K562 (cell line): ENCODE data around the gene PTPRM. TPM values are rescaled to one million over a fixed set of nuclear protein-coding genes. Genes with fewer than 3 reads are reported as not detected.
A peak's percentile ranks its signal among the peaks of the same experiment; 100 is the strongest.

Experiments used
- ATAC-seq: fragments of 200-7000 bp; cut with Tn5 transposase; 3 replicates; pipeline ENCODE4 v1.9.1; 2020; ENCODE audit warnings: moderate library complexity
- BruUV-seq: library from RNA; stranded (reverse); fragments of 400-500 nt; replicated peaks from 2 replicates; lab custom pipeline; 2021; lab: Mats Ljungman, UMichigan
- CTCF ChIA-PET: fragments of 300-600 bp; formaldehyde crosslinking; extraction: SDS; loops from one replicate; lab custom pipeline; 2021; ENCODE audit warnings: low intra/inter-chr PET ratio; lab: Yijun Ruan, JAX
- POLR2A ChIA-PET: fragments of 300-600, 350-650 bp; sonication (Branson Sonifier 250); formaldehyde crosslinking; extraction: SDS; loops from one replicate; lab custom pipeline; 2021; ENCODE audit warnings: antibody characterized with exemption, inconsistent platforms; lab: Yijun Ruan, JAX
- DNase-seq, 4 experiments: peaks; one replicate each; pipeline versions ENCODE4 v3.0.0 to v3.0.0-alpha.2; 2011 to 2018; ENCODE audit warnings: low spot score in 3 of 4, mixed read lengths in 3 of 4; ENCODE audit errors: extremely low read depth in 1 of 4
- FAIRE-seq: peaks from 2 replicates; lab custom pipeline; 2011; peaks lifted over from hg19 to GRCh38; lab: Jason Lieb, UNC
- H2AFZ ChIP-seq: 2 replicates; pipeline ENCODE4 v1.6.0; 2011; ENCODE audit warnings: low read depth, low read length, control low read depth, inconsistent platforms
- H3K27ac ChIP-seq: fragments of 200-600 bp; 3 replicates; pipeline ENCODE4 v1.8.0; 2011; ENCODE audit warnings: low read depth, mild to moderate bottlenecking, control low read depth, inconsistent platforms, low read length, moderate library complexity, mixed read lengths; ENCODE audit errors: extremely low read depth
- H3K27me3 ChIP-seq, 2 experiments: fragments of 300-600 bp in 1 of 2; 2 replicates in 1 of 2; 3 replicates in 1 of 2; pipeline versions ENCODE4 v1.6.0 to v1.8.0; 2011; ENCODE audit warnings: inconsistent platforms in 2 of 2, low read length in 2 of 2, mild to moderate bottlenecking in 1 of 2, mixed read lengths in 1 of 2, moderate library complexity in 1 of 2; ENCODE audit not compliant: control insufficient read depth in 2 of 2, insufficient read depth in 2 of 2
- H3K36me3 ChIP-seq: fragments of 300-600 bp; 3 replicates; pipeline ENCODE4 v1.8.0; 2011; ENCODE audit warnings: mild to moderate bottlenecking, low read length, inconsistent platforms; ENCODE audit not compliant: control insufficient read depth, insufficient read depth
- H3K4me1 ChIP-seq, 2 experiments: fragments of 200-600 bp in 1 of 2; replicated peaks in 1 of 2; 2 replicates in 1 of 2; 3 replicates in 1 of 2; pipeline versions ENCODE4 v1.5.1 to v1.8.0; 2011; ENCODE audit warnings: inconsistent platforms in 2 of 2, low read length in 2 of 2, mild to moderate bottlenecking in 1 of 2, mixed read lengths in 1 of 2, moderate library complexity in 1 of 2; ENCODE audit not compliant: control insufficient read depth in 2 of 2, insufficient read depth in 2 of 2
- H3K4me2 ChIP-seq: 2 replicates; pipeline ENCODE4 v1.6.1; 2011; ENCODE audit warnings: low read length, control low read depth, inconsistent platforms, mixed read lengths; ENCODE audit not compliant: insufficient read depth
- H3K4me3 ChIP-seq: fragments of 200-600 bp; sonication (generic), shearing (Covaris generic); 2 replicates; pipeline ENCODE4 v1.5.1; 2016; ENCODE audit warnings: control low read depth, inconsistent platforms
- H3K79me2 ChIP-seq: fragments of 200-600 bp; 3 replicates; pipeline ENCODE4 v1.8.0; 2011; ENCODE audit warnings: low read length, inconsistent platforms; ENCODE audit not compliant: control insufficient read depth, insufficient read depth
- H3K9ac ChIP-seq, 2 experiments: 2 replicates each; pipeline versions ENCODE4 v1.6.0 to v1.6.1; 2011; ENCODE audit warnings: low read depth in 2 of 2, low read length in 2 of 2, control low read depth in 1 of 2, inconsistent platforms in 1 of 2, mild to moderate bottlenecking in 1 of 2, mixed read lengths in 1 of 2; ENCODE audit not compliant: insufficient read depth in 1 of 2
- H3K9me1 ChIP-seq: one replicate; pipeline ENCODE4 v1.6.0; 2011; ENCODE audit warnings: inconsistent platforms, mild to moderate bottlenecking, low read length, moderate library complexity; ENCODE audit not compliant: control insufficient read depth, insufficient read depth
- H3K9me3 ChIP-seq: replicated peaks from 2 replicates; pipeline ENCODE4 v1.5.1; 2011; ENCODE audit warnings: low read depth, low read length, inconsistent platforms; ENCODE audit not compliant: control insufficient read depth, insufficient read depth
- H4K20me1 ChIP-seq: replicated peaks from 2 replicates; pipeline ENCODE4 v1.6.1; 2011; ENCODE audit warnings: low read length, inconsistent platforms, mixed read lengths; ENCODE audit not compliant: control insufficient read depth, insufficient read depth
- RFX5 ChIP-seq: IDR thresholded peaks from 2 replicates; pipeline ENCODE4 v1.6.1; 2011; ENCODE audit warnings: low read depth, mild to moderate bottlenecking, improper control_type of control experiment, low read length
- SMARCC2 ChIP-seq: fragments of 450-650 bp; IDR thresholded peaks from 2 replicates; pipeline ENCODE4 v1.6.1; 2017; ENCODE audit warnings: antibody characterized with exemption, moderate library complexity, mild to moderate bottlenecking, low read depth
- TAF1 ChIP-seq: IDR thresholded peaks from 2 replicates; pipeline ENCODE4 v1.6.1; 2011; ENCODE audit warnings: mild to moderate bottlenecking, low read length, moderate library complexity; ENCODE audit not compliant: insufficient read depth, control insufficient read depth, severe bottlenecking; ENCODE audit errors: extremely low read depth
- TEAD2 ChIP-seq: fragments of 450-650 bp; IDR thresholded peaks from 2 replicates; pipeline ENCODE4 v1.6.1; 2016; ENCODE audit warnings: missing genetic modification characterization, control low read depth, missing compliant biosample characterization
- ZFP36 ChIP-seq: fragments of 150-350 bp; IDR thresholded peaks from 2 replicates; pipeline ENCODE4 v1.6.1; 2018; ENCODE audit warnings: low read length, low read depth; ENCODE audit not compliant: partially characterized antibody
- ZNF316 ChIP-seq: fragments of 450-650 bp; IDR thresholded peaks from 2 replicates; pipeline ENCODE4 v1.6.1; 2016
- WGBS: fragments of 100-300 bp; shearing (Covaris generic); methylation state at CpG from one replicate; pipeline ENCODE4 v1.1.6; 2016; ENCODE audit warnings: low coverage, mixed read lengths; ENCODE audit not compliant: insufficient coverage; ENCODE audit errors: missing lambda C conversion rate; 5-methylcytosine and 5-hydroxymethylcytosine counted together
- in situ Hi-C: fragments of 300-500 bp; cut with MboI; formaldehyde crosslinking; loops from 4 replicates; pipeline ENCODE4 v1.15.0; 2018; ENCODE audit warnings: inconsistent platforms, mixed read lengths
- intact Hi-C: fragments of 100-400 bp; cut with micrococcal nuclease; formaldehyde crosslinking; loops from 2 replicates; pipeline ENCODE4 v1.14.2; 2022
- polyA plus RNA-seq, 8 experiments: library from polyadenylated mRNA; depleted of rRNA in 4 of 8; stranded (reverse) in 5 of 8; unstranded in 3 of 8; fragments of >200 nt; fragmentation: Nextera tagmentation in 2 of 8; fragmentation: Illumina TruSeq in 1 of 8; extraction: Ambion mirVana in 2 of 8; extraction: Trizol in 1 of 8; gene quantifications; 2 replicates each; pipeline versions ENCODE4 v1.2.1 to v1.2.3, GENCODE V29; 2011 to 2014; ENCODE audit warnings: inconsistent platforms in 1 of 8, missing spikeins in 1 of 8
- total RNA-seq, 7 experiments: library from RNA; depleted of rRNA in 6 of 7; stranded (reverse); fragments of >200 nt in 6 of 7; fragmentation: Illumina TruSeq in 2 of 7; extraction: Trizol in 2 of 7; gene quantifications; 2 replicates each; pipeline versions ENCODE4 v1.2.1 to v1.2.3, GENCODE V29; 2011 to 2021; ENCODE audit warnings: low replicate concordance in 1 of 7

Gene PTPRM
- total and polyA plus RNA-seq, 9 of the 15 experiments (the other 6 are each of a cell fraction or from before 2014, with no cell fraction given), result 0.03 to 0.16 (median 0.08) TPM; not detected in 3

DNA sequence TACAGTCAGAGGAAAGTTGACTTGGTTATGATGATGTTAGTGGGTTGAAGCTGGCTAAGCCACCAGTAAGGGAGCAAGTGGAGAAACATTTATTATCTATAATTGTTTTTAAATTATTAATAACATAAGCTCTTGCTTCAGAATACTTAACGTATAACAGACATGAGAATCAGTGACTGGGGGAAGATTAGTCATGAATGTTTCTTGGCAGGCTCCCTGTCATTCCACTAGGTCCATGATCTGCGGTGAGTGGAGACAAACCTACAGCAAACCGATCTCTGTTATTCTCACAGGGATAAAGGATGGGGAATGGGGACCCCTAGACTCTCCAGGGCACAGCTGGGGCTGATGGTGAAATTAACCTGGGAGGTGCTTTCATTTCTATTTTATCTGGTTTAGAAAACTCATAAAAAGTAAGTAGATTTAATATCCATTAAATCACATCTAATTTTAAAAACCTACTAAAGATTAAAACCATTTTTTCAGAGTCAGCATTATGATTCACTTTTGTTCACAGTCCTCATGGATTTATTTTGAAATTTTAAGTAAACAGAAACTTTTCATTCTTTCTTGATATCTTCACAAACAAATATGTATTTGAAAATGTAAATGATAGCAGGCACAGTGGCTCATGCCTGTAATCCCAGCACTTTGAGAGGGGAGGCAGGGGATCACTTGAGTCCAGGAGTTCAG lies 420.3 kb downstream of the PTPRM start:
- Histone ChIP-seq H3K9ac (no peak overlapping the region), H3K4me1 (no peaks in the 10 kb centered on the region), H3K9me1 (no peaks in the 10 kb centered on the region), H3K4me2 (no peak overlapping the region)
- in situ Hi-C loops, result no loop called here
- peak; percentile 34; the same call in 1 of the 2 replicates for TF ChIP-seq ZNF316
- no peak for TF ChIP-seq TEAD2
- TF ChIP-seq RFX5, result no peak
- TF ChIP-seq, all 486 proteins: peak for 1
- BruUV-seq, result no TSS peak
- Histone ChIP-seq H2AFZ (no peak overlapping the region), H3K79me2 (no peaks in the 10 kb centered on the region), H3K36me3 (no peaks in the 10 kb centered on the region), H3K27ac (no peak overlapping the region), H3K27me3 (no peaks in the 10 kb centered on the region), H4K20me1 (no peaks in the 10 kb centered on the region), H3K9me3 (no peaks in the 10 kb centered on the region), H3K4me3 (no peak overlapping the region)
- ChIA-PET POLR2A (no interaction called here), CTCF (no interaction called here)
- 4% methylated on average over 3 of the region's 3 CpGs for WGBS
- intact Hi-C loops, result no loop called here
- DNase-seq (no peak), ATAC-seq (no peak), FAIRE-seq (no peak)

DNA sequence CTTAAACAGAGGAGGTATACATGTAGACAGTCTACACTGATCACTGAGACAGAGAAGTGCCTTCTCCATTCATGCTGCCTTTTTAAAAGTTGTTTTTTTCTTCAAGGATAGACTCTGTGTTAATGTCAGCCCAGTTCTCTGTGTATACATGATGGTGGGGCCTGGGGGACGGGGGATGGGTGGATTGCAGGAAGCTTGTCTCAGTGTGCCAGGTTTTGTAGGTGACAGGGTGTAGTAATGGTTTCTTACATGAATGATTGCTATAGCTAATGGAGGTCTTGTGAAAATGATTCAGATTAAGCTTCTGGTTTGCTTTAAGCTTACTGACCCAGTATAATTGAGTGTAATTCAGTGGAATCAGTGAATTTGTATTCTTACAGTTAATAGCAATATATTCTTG lies 423.6 kb downstream of the PTPRM start:
- WGBS, result 9% methylated on average over 1 of the region's 1 CpG
- H3K4me2 ChIP-seq, result no peak overlapping the region
- no peaks in the 10 kb centered on the region for H3K4me1 ChIP-seq
- intact Hi-C loops (no loop called here), in situ Hi-C loops (no loop called here)
- CTCF ChIA-PET, result no interaction called here
- BruUV-seq, result no TSS peak
- H2AFZ ChIP-seq, result no peak overlapping the region
- H3K36me3 ChIP-seq, result no peaks in the 10 kb centered on the region
- ATAC-seq, result no peak
- no peaks in the 10 kb centered on the region for H4K20me1 ChIP-seq
- no peak overlapping the region for H3K27ac ChIP-seq
- POLR2A ChIA-PET, result no interaction called here
- TF ChIP-seq ZFP36 (no peak), SMARCC2 (no peak), TAF1 (no peak)
- DNase-seq, result no peak
- no peak for FAIRE-seq
- no peak overlapping the region for H3K9ac ChIP-seq
- no peaks in the 10 kb centered on the region for H3K79me2 ChIP-seq
- H3K4me3 ChIP-seq, result no peak overlapping the region
- H3K27me3 ChIP-seq, result no peaks in the 10 kb centered on the region
- H3K9me3 ChIP-seq, result no peaks in the 10 kb centered on the region
- no peaks in the 10 kb centered on the region for H3K9me1 ChIP-seq
